Endodermal cell (in vitro differentiated cells): ENCODE data around the gene FXR1. TPM values are rescaled to one million over a fixed set of nuclear protein-coding genes. Genes with fewer than 3 reads are reported as not detected.
"Not testable (repeated sequence)": the region's sequence is repeated elsewhere in the genome, so short reads cannot be mapped to it uniquely, and the experiment has no call there.

Experiments used
- DNase-seq: peaks from one replicate; pipeline ENCODE4 v3.0.0-alpha.2; 2017
- H3K27ac ChIP-seq: 2 replicates; pipeline ENCODE4 v1.5.1; 2013; ENCODE audit warnings: mild to moderate bottlenecking, low read depth, low read length, moderate library complexity
- H3K27me3 ChIP-seq: 2 replicates; pipeline ENCODE4 v1.6.1; 2013; ENCODE audit warnings: mild to moderate bottlenecking, low read length, moderate library complexity; ENCODE audit not compliant: insufficient read depth, control insufficient read depth, poor library complexity, severe bottlenecking
- H3K36me3 ChIP-seq: 2 replicates; pipeline ENCODE4 v1.7.0; 2013; ENCODE audit warnings: mild to moderate bottlenecking, low read length, moderate library complexity; ENCODE audit not compliant: control insufficient read depth, insufficient read depth
- H3K4me1 ChIP-seq: one replicate; pipeline ENCODE4 v1.7.0; 2013; ENCODE audit warnings: low read length; ENCODE audit not compliant: control insufficient read depth, insufficient read depth
- H3K4me3 ChIP-seq: 2 replicates; pipeline ENCODE4 v1.5.1; 2013; ENCODE audit warnings: mild to moderate bottlenecking, low read length, moderate library complexity
- H3K9ac ChIP-seq: 2 replicates; pipeline ENCODE4 v1.6.1; 2013; ENCODE audit warnings: mild to moderate bottlenecking, low read length, moderate library complexity; ENCODE audit not compliant: poor library complexity, severe bottlenecking; ENCODE audit errors: extremely low read depth
- H3K9me3 ChIP-seq: 2 replicates; pipeline ENCODE4 v1.6.1; 2013; ENCODE audit warnings: mild to moderate bottlenecking, low read length, moderate library complexity; ENCODE audit not compliant: control insufficient read depth
- H3K27ac Mint-ChIP-seq: 2 replicates; pipeline ENCODE4 v1.8.0; 2020; ENCODE audit warnings: mixed read lengths
- H3K27me3 Mint-ChIP-seq: 2 replicates; pipeline ENCODE4 v1.8.0; 2021; ENCODE audit warnings: mild to moderate bottlenecking, mixed read lengths; ENCODE audit not compliant: insufficient read depth
- H3K36me3 Mint-ChIP-seq: 2 replicates; pipeline ENCODE4 v1.8.0; 2020; ENCODE audit warnings: low read depth, mixed read lengths
- H3K4me1 Mint-ChIP-seq: 2 replicates; pipeline ENCODE4 v1.8.0; 2020; ENCODE audit warnings: mixed read lengths
- H3K4me3 Mint-ChIP-seq: 2 replicates; pipeline ENCODE4 v1.8.0; 2020; ENCODE audit warnings: mild to moderate bottlenecking, moderate library complexity, mixed read lengths
- H3K9me3 Mint-ChIP-seq: 2 replicates; pipeline ENCODE4 v1.8.0; 2020; ENCODE audit warnings: mild to moderate bottlenecking, mixed read lengths
- WGBS, 2 experiments: methylation state at CpG; one replicate each; pipeline versions ENCODE4 v1.1.5 to v1.1.7; 2013; ENCODE audit warnings: missing lambda C conversion rate in 2 of 2, mixed read lengths in 1 of 2; ENCODE audit not compliant: insufficient coverage in 1 of 2, insufficient read length in 1 of 2; 5-methylcytosine and 5-hydroxymethylcytosine counted together
- total RNA-seq, 2 donors: library from RNA; stranded (reverse); fragmentation: NEBNext Ultra II Directional in 1 of 2; extraction: Animal tissue kit (Norgen Biotek cat#: 25700) in 1 of 2; gene quantifications; 2 replicates in 1 of 2; 3 replicates in 1 of 2; pipeline ENCODE4 v1.2.1, GENCODE V29; 2021
- TF ChIP-seq, protein P1 (sequence below): fragments of 200-600 bp; sonication (generic); conservative IDR thresholded peaks from 2 replicates; pipeline ENCODE4 v1.5.0; 2021; ENCODE audit warnings: antibody characterized with exemption, mild to moderate bottlenecking

The FXR1 gene
- total RNA-seq, 2 donors from 2014 or later, result 252 to 298 TPM

GRCh38 chr3:180980611-180981010, 68.1 kb downstream of the FXR1 start:
- no peak overlapping the region for H3K27ac ChIP-seq
- H3K4me1 Mint-ChIP-seq, result peaks cover 3% of the 10 kb centered on the region

GRCh38 chr3:180981912-180982311, 69.4 kb downstream of the FXR1 start:
- peaks cover 3% of the 10 kb centered on the region for H3K4me1 Mint-ChIP-seq
- Histone ChIP-seq H3K4me3 (no peak overlapping the region), H3K4me1 (no peaks in the 10 kb centered on the region), H3K9ac (no peak overlapping the region), H3K27me3 (no peaks in the 10 kb centered on the region), H3K27ac (peak overlapping the region; percentile 35), H3K36me3 (peaks cover 56% of the 10 kb centered on the region), H3K9me3 (no peaks in the 10 kb centered on the region)
- TF ChIP-seq, protein P1, sequence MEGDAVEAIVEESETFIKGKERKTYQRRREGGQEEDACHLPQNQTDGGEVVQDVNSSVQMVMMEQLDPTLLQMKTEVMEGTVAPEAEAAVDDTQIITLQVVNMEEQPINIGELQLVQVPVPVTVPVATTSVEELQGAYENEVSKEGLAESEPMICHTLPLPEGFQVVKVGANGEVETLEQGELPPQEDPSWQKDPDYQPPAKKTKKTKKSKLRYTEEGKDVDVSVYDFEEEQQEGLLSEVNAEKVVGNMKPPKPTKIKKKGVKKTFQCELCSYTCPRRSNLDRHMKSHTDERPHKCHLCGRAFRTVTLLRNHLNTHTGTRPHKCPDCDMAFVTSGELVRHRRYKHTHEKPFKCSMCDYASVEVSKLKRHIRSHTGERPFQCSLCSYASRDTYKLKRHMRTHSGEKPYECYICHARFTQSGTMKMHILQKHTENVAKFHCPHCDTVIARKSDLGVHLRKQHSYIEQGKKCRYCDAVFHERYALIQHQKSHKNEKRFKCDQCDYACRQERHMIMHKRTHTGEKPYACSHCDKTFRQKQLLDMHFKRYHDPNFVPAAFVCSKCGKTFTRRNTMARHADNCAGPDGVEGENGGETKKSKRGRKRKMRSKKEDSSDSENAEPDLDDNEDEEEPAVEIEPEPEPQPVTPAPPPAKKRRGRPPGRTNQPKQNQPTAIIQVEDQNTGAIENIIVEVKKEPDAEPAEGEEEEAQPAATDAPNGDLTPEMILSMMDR, result no peak
- H3K9me3 Mint-ChIP-seq, result no peaks in the 10 kb centered on the region
- DNase-seq, result no peak
- no peak overlapping the region for H3K4me3 Mint-ChIP-seq
- 98% methylated on average over 2 of the region's 2 CpGs; no CpG with 5 or more reads in 1 of the 2 experiments for WGBS, 2 experiments
- no peaks in the 10 kb centered on the region for H3K27me3 Mint-ChIP-seq
- peak overlapping the region; percentile 19 for H3K27ac Mint-ChIP-seq
- peaks cover 19% of the 10 kb centered on the region for H3K36me3 Mint-ChIP-seq

More at GRCh38 chr3:180980611-180981010, 68.1 kb downstream of the FXR1 start:
- TF ChIP-seq, protein P1, result no peak
- H3K36me3 Mint-ChIP-seq, result peaks cover 21% of the 10 kb centered on the region
- H3K9ac ChIP-seq, result no peak overlapping the region
- H3K27me3 Mint-ChIP-seq, result no peaks in the 10 kb centered on the region
- no peak for DNase-seq
- H3K27ac Mint-ChIP-seq, result no peak overlapping the region
- H3K4me3 ChIP-seq, result no peak overlapping the region
- H3K9me3 ChIP-seq, result no peaks in the 10 kb centered on the region
- no peak overlapping the region for H3K4me3 Mint-ChIP-seq
- no peaks in the 10 kb centered on the region for H3K9me3 Mint-ChIP-seq
- no peaks in the 10 kb centered on the region for H3K27me3 ChIP-seq
- H3K36me3 ChIP-seq, result peaks cover 64% of the 10 kb centered on the region
- H3K4me1 ChIP-seq, result no peaks in the 10 kb centered on the region

GRCh38 chr3:180983136-180983535, 70.7 kb downstream of the FXR1 start:
- Histone ChIP-seq H3K27me3 (no peaks in the 10 kb centered on the region), H3K9me3 (no peaks in the 10 kb centered on the region), H3K27ac (no peak overlapping the region), H3K9ac (no peak overlapping the region), H3K4me1 (no peaks in the 10 kb centered on the region), H3K36me3 (peaks cover 49% of the 10 kb centered on the region), H3K4me3 (no peak overlapping the region)
- TF ChIP-seq, protein P1, result no peak
- H3K4me3 Mint-ChIP-seq, result no peak overlapping the region
- peaks cover 3% of the 10 kb centered on the region for H3K4me1 Mint-ChIP-seq
- no peak for DNase-seq
- H3K9me3 Mint-ChIP-seq, result no peaks in the 10 kb centered on the region
- WGBS, 2 experiments, result 84 to 90% methylated on average over 2 of the region's 2 CpGs
- no peaks in the 10 kb centered on the region for H3K27me3 Mint-ChIP-seq
- H3K27ac Mint-ChIP-seq, result peak overlapping the region; percentile 40
- H3K36me3 Mint-ChIP-seq, result peaks cover 24% of the 10 kb centered on the region

- peaks cover 19% of the 10 kb centered on the region for H3K36me3 Mint-ChIP-seq
- H3K4me3 ChIP-seq, H3K9me3 ChIP-seq, DNase-seq, H3K27ac Mint-ChIP-seq, H3K4me3 Mint-ChIP-seq, H3K9me3 Mint-ChIP-seq, H3K27me3 Mint-ChIP-seq, H3K27ac ChIP-seq, H3K4me1 ChIP-seq, H3K9ac ChIP-seq: not testable (repeated sequence)
- Histone ChIP-seq H3K27me3 (peaks cover 10% of the 10 kb centered on the region), H3K36me3 (peaks cover 27% of the 10 kb centered on the region)
- 87 to 93% methylated on average over 6 to 10 of the region's 10 CpGs for WGBS, 2 experiments
- H3K4me1 Mint-ChIP-seq, result peaks cover 12% of the 10 kb centered on the region
Observed at GRCh38 chr3:180986366-180986765, 73.9 kb downstream of the FXR1 start.
